Forelimb muscle (tissue), 1 donor: ENCODE results near the gene RASEF. TPM values are rescaled to one million over a fixed set of nuclear protein-coding genes. Genes with fewer than 3 reads are reported as not detected.
"Not testable (repeated sequence)": the region's sequence is repeated elsewhere in the genome, so short reads cannot be mapped to it uniquely, and the experiment has no call there.

Experiments used
- DNase-seq: peaks from one replicate; pipeline ENCODE4 v3.0.0-alpha.2; 2013; ENCODE audit warnings: low read depth
- polyA plus RNA-seq: library from polyadenylated mRNA; unstranded; fragments of 120-200 nt; gene quantifications from one replicate; pipeline ENCODE4 v1.2.1, GENCODE V29; 2013; ENCODE audit not compliant: insufficient read length

RASEF gene
- 0.43 TPM for polyA plus RNA-seq

- DNase-seq: no peak
Measured at GRCh38 chr9:83062651-83063527, at the start of gene RASEF. TSS of gene RASEF (minus strand) at chr9:83063142. CDS start at chr9:83062867, 275 bp downstream.

- DNase-seq: no peak
Measured at GRCh38 chr9:83111169-83111568, 48.2 kb upstream of the RASEF start.

GRCh38 chr9:83109296-83109695 is 46.4 kb upstream of the RASEF start:
- no peak for DNase-seq

GRCh38 chr9:83108208-83108607 is 45.3 kb upstream of the RASEF start:
- no peak for DNase-seq

GRCh38 chr9:83106772-83107171 is 43.8 kb upstream of the RASEF start:
- DNase-seq: no peak

GRCh38 chr9:83106263-83106662 is 43.3 kb upstream of the RASEF start:
- DNase-seq: no peak

- DNase-seq: no peak
Measured at GRCh38 chr9:83097633-83098032, 34.7 kb upstream of the RASEF start.

GRCh38 chr9:83093311-83093710 is 30.4 kb upstream of the RASEF start:
- DNase-seq: not testable (repeated sequence)

GRCh38 chr9:83081846-83082245 is 18.9 kb upstream of the RASEF start:
- DNase-seq: no peak

GRCh38 chr9:83081010-83081409 is 18.1 kb upstream of the RASEF start:
- no peak for DNase-seq

- not testable (repeated sequence) for DNase-seq
Measured at GRCh38 chr9:83075932-83076331, 13.0 kb upstream of the RASEF start.

- DNase-seq: not testable (repeated sequence)
Measured at GRCh38 chr9:83072498-83072897, 9.6 kb upstream of the RASEF start.

GRCh38 chr9:83071626-83072025 is 8.7 kb upstream of the RASEF start:
- no peak for DNase-seq

GRCh38 chr9:83070261-83070660 is 7.3 kb upstream of the RASEF start:
- no peak for DNase-seq

- DNase-seq: no peak
Measured at GRCh38 chr9:83069651-83070050, 6.7 kb upstream of the RASEF start.

- no peak for DNase-seq
Measured at GRCh38 chr9:83068414-83068813, 5.5 kb upstream of the RASEF start.

GRCh38 chr9:83067579-83067978 is 4.6 kb upstream of the RASEF start:
- DNase-seq: no peak

- DNase-seq: no peak
Measured at GRCh38 chr9:83066771-83067170, 3.8 kb upstream of the RASEF start.

- no peak for DNase-seq
Measured at GRCh38 chr9:83065233-83065632, 2.3 kb upstream of the RASEF start.

GRCh38 chr9:83061990-83062650 is 822 bp downstream of the RASEF start:
- no peak for DNase-seq

GRCh38 chr9:83061036-83061435 is 1.9 kb downstream of the RASEF start:
- DNase-seq: no peak

- DNase-seq: no peak
Measured at GRCh38 chr9:83060556-83060955, 2.4 kb downstream of the RASEF start.

- DNase-seq: no peak
Measured at GRCh38 chr9:83059417-83059816, 3.5 kb downstream of the RASEF start.
